GM21447 (cell line): ENCODE measurements around the gene VPS33B.
A peak's percentile ranks its signal among the peaks of the same experiment; 100 is the strongest.
"Not testable (repeated sequence)": the region's sequence is repeated elsewhere in the genome, so short reads cannot be mapped to it uniquely, and the experiment has no call there.

Experiments
- ATAC-seq: cut with Tn5 transposase; IDR thresholded peaks from one replicate; pipeline ENCODE4 v1.9.1; 2021; ENCODE audit not compliant: unreplicated experiment

The VPS33B gene

DNA sequence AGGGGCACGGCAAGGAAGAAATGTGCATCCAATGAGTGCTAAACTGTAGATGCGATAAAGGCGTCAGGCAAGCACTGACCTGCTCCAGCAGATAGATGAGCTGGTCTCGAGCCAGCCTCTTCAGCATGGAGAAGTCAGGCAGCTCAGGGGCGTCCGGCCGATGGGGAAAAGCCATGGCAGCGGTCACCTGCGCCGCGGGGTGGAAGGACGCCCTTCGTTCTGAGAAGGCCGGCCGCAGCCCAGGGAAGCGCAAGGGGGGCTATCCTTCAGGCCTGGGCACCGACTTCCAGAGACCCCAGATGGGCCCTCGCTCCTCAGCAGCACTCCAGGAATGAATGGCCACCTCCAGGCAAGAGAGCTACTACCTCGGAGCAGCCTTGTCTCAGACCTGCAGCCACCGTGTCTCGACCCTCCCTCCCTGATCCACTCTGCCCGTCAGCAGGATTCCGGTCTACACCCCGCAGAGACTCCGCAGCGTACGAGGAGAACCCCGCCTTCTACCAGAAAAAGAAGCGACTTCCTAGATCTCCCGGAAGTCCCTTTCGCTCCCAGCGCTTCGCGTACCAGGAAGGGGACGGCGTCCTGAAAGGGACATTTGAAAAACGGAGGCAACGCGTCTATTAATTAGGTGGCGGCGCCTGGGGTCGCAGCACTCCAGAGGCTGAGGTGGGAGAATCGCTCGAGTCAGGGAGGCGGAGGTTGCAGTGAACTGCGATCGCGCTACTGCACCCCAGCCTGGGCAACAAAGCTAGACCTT lies at the start of gene VPS33B:
Gene VPS33B (minus strand): TSS at position 520 of the 757 bp plus-strand sequence. CDS start 345 bp downstream, at position 175.
- peak; percentile 77 for ATAC-seq

DNA sequence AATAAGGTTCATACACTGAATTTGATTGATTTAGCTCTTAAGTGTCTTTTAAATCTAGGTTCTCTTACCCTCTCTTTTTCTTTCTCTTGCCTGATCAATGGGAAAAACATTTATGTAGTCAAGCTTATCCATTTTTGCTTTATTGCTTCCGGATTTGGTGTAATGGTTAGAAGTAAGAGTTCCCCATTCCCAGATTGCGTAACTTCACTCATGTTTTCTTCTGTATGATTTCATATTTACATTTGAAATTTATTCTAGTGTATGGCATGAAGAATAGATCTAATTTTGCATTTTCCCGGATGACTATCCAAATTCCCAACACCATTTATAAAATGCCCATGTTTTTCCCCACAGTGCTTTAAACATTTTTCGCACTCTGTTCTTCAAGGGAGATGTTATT lies 49.8 kb upstream of the VPS33B start:
- no peak for ATAC-seq

DNA sequence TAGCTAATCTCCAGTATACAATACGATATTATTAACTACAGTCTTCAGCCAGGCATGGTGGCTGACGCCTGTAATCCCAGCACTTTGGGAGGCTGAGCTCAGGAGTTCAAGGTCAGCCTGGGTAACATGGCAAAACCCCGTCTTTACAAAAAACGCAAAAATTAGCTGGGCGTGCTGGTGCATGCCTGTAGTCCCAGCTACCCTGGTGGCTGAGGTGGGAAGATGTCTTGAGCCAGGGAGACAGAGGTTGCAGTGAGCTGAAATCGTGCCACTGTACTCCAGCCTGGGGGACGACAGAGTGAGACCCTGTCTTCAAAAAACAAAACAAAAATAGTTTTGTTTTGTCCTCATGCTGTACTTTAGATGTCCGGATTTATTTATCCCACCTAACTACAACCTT lies 48.5 kb upstream of the VPS33B start:
- no peak for ATAC-seq

DNA sequence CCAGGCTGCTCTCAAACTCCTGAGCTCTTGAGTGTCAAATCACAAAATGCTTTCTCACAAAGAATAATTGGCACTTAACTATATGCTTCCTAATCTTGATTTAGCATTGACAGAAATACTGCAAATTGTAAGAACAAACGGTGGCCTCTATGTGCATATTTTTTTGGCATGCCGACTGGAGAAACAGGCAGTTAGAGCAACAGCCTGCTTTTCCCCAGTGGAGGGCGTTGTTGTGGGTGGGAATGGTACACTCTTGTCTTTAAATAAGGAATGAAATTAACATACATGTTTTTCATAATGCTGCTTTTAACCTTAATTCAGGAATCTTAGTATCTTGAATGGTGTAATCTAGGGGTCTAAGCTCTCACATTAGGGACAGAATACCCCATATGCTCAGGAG lies 46.6 kb upstream of the VPS33B start:
- no peak for ATAC-seq

DNA sequence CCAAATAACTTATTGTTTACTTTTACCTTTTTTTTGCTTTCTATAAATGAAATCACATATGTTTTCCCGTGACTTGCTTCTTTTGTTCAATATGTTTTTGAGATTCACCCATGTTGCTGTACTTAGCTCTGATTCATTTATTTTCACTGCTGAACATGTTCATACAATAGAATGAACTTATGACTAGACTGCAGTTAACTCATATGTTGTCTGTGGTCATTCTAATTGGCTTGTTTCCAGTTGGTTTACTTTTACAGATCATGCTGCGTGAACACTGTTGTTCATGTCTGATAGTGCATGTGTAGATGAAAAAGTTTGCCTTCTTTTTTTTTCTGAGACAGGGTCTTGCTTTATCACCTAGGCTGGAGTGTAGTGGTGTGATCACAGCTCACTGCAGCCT lies 46.0 kb upstream of the VPS33B start:
- no peak for ATAC-seq

DNA sequence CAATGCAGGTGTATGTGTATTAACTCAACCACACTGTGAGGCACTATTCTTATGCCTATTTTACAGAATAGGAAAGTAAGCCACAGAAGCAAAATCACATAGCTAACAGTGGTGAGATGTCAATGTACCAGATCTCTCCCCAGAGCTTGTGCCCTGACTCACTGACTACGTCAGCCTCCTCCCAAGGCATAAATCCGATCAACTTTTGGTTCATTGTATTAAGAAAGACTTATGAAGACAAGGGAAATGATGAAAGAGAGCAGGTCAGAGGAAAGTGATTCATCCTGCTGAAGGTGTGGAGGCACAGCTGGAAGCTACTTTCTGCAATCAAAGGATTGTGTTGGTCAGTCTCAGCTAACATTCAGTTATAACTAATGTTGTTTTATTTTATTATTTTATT lies 44.6 kb upstream of the VPS33B start:
- no peak for ATAC-seq

DNA sequence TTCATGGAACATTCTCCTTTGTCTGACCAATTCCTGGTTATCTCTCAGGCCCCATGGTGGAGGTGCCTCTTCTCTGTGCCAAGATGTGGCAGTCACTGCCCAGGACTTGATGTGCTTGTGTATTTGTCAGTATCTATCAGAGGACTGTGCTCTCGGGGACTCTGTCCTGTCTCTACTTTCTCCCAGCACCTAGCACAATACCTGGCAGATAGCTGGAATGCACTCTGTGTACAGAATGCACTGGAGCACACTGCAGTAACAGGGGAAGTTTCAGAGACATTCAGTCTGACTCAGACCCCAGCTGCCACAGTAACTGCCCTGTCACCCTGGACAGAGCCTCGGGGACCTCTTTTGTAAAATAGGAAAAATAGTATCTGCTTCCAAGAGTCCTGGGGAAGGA lies 43.1 kb upstream of the VPS33B start:
- ATAC-seq = no peak

DNA sequence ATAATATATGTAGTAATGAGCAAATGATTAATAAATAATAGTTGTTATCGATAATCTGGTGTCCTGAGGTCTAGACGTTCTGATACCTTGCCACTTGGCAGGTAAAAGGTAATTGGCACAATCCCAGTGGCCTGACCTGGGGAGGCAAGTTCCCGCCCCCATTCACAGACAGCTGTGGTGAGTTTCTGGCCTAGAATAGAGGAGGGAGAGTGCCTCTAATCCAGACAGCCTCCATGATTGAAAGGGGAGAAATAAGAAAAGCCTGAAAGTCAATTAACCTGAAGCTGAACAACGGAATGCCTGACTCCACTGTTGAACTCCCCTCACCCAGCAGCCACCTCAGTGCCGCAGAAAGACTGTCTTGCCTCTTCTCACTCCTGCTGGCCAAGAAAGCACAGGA lies 39.6 kb upstream of the VPS33B start:
- ATAC-seq = no peak

DNA sequence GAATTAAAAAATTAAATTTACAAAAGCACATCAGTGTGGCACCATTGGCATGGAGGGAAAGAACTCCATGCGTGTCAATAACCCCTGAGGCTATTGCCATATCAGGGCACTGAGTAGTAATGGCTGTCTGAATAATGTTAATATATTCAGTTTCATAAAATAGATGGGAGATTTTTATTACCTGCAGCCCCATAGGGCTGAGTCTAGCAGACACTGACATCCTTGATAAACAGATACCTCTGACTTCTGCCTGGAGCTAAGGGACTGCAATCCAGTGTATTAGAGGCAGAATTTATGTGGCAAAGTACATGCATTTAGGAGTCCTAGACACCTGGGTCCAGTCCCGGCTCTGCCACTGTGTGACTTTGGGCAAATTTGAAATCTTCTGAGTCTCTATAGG lies 38.8 kb upstream of the VPS33B start:
- no peak for ATAC-seq

DNA sequence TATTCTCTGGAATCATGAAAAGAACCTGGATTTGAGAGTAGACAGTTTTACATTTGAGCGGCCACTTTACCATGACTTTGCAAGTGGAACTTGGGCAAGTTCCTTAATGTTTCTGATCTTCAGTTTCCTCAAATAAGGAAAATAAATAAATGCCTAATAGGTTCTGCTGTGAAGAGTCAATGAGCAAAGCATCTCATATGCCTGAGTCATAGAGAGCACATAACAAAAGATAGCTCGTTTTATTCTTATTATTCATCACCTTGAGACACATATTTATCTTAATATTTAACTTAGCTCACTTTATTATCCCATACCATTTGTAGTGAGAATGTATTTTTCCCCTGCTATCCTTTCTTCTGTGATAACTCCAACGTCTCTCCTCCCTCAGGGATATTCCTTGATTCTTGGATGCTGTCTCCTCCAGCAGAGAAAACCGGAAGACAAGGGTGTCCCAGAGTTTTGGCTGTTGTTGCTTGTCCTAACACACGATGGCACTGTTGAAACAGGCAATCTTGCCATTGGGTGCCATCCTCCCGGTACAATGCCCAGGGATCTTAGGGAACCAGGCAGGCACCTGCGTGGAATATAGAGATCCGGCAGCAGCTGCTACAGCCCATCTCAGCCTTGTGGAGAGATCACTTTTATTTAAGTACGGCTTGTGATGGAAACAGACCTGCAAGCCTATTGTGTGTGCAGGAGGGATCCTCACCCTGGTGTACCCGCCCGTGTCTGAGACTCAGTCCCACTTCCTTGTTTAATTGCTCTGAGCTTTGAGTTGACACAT lies 33.3 kb upstream of the VPS33B start:
- peak; percentile 55 for ATAC-seq

DNA sequence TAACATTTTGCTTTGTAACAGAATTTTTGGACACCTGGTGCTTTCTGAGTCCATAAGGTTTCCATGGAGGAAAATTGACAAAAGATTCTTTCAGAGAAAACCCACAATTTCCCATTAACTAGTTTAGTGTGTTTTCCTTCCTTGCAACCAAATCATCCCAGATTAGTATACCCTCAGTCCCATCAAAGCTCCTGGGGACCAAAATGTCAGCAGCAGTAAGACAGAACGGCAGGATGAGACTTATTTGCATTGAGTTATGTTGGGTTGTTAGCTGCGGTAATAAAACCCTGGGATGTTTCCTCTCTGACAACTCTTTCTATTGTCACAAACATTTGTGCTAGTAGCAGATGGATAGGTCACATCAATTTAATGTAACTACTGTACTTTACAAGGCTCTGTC lies 32.4 kb upstream of the VPS33B start:
- ATAC-seq = no peak

DNA sequence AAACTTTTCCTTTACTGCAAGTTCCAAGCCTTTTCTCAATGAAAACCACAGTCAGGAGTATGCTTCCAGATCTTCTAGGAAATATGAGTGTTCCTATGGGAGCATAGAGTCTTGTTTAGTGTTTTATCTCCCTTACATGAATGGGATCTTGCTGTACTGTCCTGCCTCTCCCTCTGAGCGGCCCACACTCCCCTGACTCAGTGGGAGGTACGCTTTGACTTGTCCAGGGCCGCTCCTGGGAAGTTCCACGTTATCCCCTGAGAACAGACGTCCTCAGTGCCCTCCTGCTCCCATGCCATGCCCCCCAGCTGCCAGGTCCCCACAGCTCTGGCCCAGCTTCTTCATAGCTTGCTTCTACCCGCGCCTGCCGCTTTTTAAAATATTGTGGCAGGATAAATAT lies 28.9 kb upstream of the VPS33B start:
- ATAC-seq = no peak

DNA sequence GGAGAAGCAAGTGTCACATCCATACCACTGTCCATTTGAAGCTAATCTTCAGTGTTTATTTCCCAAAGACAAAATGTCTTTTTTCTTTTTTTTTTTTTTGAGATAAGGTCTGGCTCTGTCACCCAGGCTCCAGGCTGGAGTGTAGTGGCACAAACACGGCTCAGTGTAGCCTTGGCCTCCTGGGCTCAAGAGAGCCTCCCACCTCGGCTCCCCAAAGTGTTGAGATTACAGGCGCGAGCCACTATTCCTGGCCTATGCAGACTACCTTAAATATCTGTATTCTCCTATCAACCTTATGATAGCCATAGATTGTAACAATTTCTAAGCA lies 27.7 kb upstream of the VPS33B start:
- ATAC-seq = no peak

DNA sequence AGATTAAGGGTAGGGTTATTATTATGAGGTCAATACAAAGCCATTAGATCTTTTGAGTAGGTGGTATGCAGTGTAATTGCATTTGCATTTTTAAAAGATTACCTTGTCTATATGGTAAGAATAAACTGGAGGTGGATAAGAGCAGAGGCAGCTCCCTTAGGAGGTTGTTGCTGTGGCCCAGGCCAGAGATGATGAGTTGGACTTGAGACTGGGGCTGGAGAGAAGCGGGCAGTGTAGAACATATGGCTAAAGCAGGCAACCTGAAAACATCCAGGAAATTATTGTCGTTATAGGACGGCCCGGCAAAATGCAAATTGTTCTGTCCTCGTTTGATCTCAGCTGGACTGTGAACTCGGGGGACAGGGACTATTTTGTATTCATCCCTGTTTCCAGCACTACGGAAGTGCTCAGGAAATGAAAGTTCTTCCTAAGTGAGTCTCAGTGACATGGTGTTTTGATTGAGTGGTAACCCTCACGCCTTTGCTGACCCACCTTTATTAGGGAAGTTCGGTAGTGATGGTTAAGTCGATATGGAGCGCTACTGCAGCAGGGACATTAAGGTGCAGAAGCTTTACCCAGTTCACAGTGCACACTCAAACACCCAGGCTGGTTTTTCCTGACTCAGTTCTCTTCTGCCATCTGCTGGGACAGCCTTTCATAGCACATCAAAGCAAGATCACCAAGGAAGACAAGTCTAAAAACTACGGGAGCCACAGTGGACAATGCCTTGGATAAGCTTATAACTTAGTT lies 27.2 kb upstream of the VPS33B start:
- ATAC-seq = peak; percentile 75

DNA sequence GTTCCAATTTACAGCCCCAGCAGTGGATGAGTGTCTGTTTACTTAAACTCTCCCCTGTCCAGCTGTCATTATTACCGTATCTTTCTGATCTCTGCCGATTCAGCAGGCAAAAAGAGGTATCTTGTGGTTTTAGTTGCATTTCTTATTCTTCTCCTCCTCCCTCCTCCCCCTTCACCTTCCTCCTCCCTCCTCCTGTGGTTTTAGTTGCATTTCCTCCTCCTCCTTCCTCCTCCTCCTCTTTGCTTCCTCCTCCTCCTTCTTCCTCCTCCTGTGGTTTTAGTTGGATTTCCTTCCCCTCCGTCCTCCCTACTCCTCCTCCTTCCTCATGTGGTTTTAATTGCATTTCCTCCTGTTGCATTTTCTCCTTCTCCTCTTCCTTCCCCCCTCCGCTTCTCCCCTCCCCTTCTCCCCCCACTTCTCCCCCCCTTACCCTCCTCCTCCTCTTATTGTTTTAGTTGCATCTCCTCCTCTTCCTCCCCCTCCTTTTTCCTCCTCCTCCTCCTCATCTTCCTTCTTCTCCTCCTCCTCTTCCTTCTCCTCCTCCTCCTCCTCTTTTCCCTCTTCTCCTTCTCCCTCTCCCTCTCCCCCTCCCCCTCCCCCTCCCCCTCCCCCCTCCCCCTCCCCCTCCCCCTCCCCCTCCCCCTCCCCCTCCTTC lies 25.3 kb upstream of the VPS33B start:
- no peak for ATAC-seq

DNA sequence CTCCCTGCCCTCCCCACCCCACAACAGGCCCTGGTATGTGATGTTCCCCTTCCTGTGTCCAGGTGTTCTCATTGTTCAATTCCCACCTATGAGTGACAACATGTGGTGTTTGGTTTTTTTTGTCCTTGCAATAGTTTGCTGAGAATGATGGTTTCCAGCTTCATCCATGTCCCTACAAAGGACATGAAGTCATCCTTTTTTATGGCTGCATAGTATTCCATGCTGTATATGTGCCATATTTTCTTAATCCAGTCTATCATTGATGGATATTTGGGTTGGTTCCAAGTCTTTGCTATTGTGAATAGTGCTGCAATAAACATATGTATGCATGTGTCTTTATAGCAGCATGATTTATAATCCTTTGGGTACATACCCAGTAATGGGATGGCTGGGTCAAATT lies 23.7 kb upstream of the VPS33B start:
- not testable (repeated sequence) for ATAC-seq

DNA sequence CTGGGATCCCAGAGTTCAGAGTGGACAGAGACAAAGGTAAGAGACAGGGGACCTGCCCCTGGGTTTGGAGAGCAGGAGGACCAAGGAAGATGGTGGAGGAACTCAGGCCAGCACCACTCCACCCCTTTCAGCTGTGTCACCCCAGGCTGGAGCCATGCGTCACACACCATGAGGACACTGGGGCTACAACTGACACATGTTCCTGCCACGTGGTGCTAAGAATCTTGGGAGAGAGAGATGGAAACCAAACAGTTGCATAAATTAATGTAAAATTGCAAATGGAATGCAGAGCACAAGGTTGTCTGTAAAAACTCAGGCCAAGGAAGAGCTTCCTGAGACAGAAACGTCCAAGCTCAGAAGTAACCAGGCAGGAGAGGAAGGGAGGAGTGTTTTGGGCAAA lies 22.7 kb upstream of the VPS33B start:
- ATAC-seq = no peak

DNA sequence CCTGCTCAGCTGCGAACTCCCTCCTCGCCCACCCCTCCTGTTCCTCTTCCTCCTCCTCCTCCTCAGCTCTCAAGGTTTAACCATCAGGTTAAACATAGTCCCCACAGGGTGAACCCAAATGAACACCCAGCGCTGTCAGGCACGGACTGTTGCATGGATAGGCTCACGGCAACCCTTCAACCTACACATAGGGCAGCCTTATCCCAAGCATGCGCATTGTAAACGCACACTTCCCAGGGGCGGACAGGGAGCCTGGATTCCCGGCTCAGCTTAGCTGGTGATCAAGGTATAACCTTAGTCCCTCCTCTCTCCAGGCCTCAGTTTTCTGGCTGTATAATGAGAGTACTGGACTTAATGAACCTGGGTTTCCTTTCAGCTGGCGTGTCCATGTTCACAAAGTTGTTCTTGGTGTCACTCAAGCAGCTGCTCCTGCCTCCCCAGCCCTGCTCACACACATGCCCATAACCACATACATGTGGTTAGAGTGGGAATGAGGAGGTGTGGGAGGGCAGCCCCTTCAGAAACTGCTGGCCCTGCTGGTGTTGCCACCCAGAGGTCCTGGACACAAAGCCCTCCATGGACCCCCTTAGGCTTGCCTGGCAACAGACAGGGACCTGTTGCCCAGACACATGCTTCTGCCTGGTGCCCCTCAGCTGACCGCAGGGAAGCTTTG lies 20.9 kb upstream of the VPS33B start:
- ATAC-seq = no peak

DNA sequence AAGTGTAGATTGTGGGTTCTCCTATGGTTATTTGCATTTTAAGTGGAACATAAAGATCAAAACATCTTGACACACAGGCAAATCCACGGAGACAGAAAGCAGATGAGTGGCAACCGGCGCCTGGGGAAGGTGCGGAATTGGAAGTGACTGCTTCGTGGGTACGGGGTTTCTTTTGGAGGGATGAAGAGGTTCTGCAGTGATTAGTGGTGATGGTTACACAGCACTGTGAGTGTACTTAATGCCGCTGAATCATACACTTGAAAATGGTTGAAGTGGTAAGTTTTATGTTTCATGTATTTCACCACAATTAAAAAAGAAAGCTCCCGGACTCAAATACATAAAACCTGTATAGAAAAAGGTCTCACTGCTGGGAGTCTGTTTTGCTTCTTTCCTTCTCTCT lies 18.5 kb upstream of the VPS33B start:
- ATAC-seq = no peak

DNA sequence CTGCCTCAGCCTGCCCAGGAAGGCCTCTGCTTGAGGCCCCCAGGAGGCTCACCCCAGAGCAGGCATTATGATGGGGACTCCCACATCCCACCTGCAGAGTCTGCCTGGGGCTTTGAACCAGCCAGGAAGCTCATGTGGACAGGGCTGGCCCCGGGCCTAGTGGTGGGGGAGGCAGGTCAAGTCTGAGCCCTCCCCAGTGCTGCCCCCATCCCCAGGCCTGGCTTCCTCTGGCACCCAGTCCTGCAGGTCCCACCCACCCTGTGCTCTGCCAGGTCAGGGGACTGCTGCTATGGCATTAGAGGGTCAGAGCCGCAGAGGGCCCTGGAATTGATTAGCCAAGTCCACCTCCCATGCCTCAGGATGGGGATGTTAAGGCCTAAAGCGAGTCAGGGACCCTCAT lies 17.6 kb upstream of the VPS33B start:
- no peak for ATAC-seq
